ENCODE results near the gene OTX1. TPM values are rescaled to one million over a fixed set of nuclear protein-coding genes. Genes with fewer than 3 reads are reported as not detected.

OTX1 gene
- not detected in 2 replicates for total RNA-seq (2012; rRNA removed)
- polyA plus RNA-seq (2012; rRNA removed) = 0.03 TPM in 1 of 2 replicates, not detected in the other
- 0.02 TPM in 1 of 2 replicates, not detected in the other for polyA plus RNA-seq (2012; cell fraction: cytosol; rRNA removed)
- 0.18 and 0.48 TPM in 2 replicates for polyA plus RNA-seq (2012; cell fraction: nucleus; rRNA removed; ENCODE audit: low replicate concordance)
- Bru-seq, nascent RNA = percentile 30 among the genes with signal in this experiment
- percentile 3 among the genes with signal in this experiment for BruChase-seq, experiment 1, labeled RNA remaining after a 6-hour chase
- percentile 13 among the genes with signal in this experiment for BruChase-seq, experiment 2, labeled RNA remaining after a 2-hour chase
- long read RNA-seq = 0 reads

DNA sequence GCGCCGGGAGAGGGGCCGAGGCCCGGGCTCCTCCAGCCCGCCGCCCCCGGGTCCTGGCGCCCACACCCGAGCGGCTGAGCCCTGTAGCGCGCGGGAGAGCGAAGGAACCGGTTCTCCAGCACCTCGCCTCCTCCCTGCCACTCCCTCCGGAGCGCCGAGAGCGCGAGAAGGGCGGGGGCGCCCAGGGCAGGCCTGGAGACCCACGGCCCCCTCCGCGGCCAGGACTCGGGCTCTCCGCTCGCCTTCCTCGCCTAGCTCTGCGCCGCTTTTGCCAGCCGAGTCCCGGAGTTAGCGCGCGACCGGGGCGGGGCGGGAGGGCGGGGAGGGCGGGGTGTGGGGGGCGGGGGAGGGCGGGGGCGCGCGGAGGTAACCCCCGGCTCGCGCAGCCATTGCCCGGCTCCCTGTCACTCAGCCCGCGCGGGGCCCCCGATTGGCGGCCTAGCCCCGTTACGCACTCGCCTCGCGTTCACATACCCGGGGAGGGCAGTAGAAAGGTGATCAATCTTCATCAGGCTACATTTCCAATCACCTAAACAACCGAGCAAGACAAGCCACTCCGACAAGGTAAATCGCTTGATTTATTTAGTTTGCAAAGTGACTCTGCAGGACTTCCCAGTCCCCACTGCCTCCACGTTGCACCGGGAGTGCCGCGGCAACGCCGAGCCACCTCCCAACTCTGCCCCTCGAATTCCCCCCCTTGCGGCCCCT is at the start of gene OTX1:
Gene OTX1 (plus strand): TSS at position 497 of the 708 bp plus-strand sequence. CDS start 2,161 bp downstream, outside the sequence.
- peak within 1 kb of the TSS; percentile 61 for H3K4me3 ChIP-seq (ENCODE audit: insufficient read depth, low read depth, low read length)
- no peak within 1 kb of the TSS for H3K18ac ChIP-seq (ENCODE audit: low read depth, low read length)
- WGBS, 2 experiments (ENCODE audit: extremely low coverage in 2 of 2, insufficient read length in 1 of 2) = no CpG with 5 or more reads among the region's 73 CpGs
- CTCF ChIA-PET = no interaction called here
- peaks cover 37% of the 10 kb centered on the region for H3K9me3 ChIP-seq (ENCODE audit: control insufficient read depth, insufficient read depth, low read length)
- H4K91ac ChIP-seq (ENCODE audit: insufficient read depth, low read depth, low read length) = no peak within 1 kb of the TSS
- H2AFZ ChIP-seq (replicated peaks; ENCODE audit: low read length, poor library complexity) = peak within 1 kb of the TSS; percentile 91
- intact Hi-C loops (cut with micrococcal nuclease) = no loop called here
- peak; percentile 74 for ATAC-seq (ENCODE audit: low read depth)
- H2BK5ac ChIP-seq (ENCODE audit: low read depth, low read length, poor library complexity, severe bottlenecking) = no peak within 1 kb of the TSS
- H3K27ac ChIP-seq (ENCODE audit: insufficient read depth, low read length) = no peak within 1 kb of the TSS
- no peaks in the 10 kb centered on the region for H3K79me1 ChIP-seq (ENCODE audit: low read depth in 1 of 2, low read length in 2 of 2)
- no peak within 1 kb of the TSS for H3K14ac ChIP-seq (replicated peaks; ENCODE audit: low read depth, low read length)
- TF ChIP-seq POLR2A (IDR thresholded peaks at IDR 0.05; ENCODE audit: low read depth, low read length) = no peak
- TF ChIP-seq CHD1 (IDR thresholded peaks at IDR 0.05; ENCODE audit: low read depth, low read length) = no peak
- TF ChIP-seq, protein P1, sequence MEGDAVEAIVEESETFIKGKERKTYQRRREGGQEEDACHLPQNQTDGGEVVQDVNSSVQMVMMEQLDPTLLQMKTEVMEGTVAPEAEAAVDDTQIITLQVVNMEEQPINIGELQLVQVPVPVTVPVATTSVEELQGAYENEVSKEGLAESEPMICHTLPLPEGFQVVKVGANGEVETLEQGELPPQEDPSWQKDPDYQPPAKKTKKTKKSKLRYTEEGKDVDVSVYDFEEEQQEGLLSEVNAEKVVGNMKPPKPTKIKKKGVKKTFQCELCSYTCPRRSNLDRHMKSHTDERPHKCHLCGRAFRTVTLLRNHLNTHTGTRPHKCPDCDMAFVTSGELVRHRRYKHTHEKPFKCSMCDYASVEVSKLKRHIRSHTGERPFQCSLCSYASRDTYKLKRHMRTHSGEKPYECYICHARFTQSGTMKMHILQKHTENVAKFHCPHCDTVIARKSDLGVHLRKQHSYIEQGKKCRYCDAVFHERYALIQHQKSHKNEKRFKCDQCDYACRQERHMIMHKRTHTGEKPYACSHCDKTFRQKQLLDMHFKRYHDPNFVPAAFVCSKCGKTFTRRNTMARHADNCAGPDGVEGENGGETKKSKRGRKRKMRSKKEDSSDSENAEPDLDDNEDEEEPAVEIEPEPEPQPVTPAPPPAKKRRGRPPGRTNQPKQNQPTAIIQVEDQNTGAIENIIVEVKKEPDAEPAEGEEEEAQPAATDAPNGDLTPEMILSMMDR (conservative IDR thresholded peaks at IDR 0.05; ENCODE audit: low read depth, low read length) = no peak
- no peak for TF ChIP-seq RFX5 (IDR thresholded peaks at IDR 0.05; ENCODE audit: low read depth, low read length)
- TF ChIP-seq, protein P2, sequence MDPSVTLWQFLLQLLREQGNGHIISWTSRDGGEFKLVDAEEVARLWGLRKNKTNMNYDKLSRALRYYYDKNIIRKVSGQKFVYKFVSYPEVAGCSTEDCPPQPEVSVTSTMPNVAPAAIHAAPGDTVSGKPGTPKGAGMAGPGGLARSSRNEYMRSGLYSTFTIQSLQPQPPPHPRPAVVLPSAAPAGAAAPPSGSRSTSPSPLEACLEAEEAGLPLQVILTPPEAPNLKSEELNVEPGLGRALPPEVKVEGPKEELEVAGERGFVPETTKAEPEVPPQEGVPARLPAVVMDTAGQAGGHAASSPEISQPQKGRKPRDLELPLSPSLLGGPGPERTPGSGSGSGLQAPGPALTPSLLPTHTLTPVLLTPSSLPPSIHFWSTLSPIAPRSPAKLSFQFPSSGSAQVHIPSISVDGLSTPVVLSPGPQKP (IDR thresholded peaks at IDR 0.05; ENCODE audit: borderline replicate concordance, low read depth, low read length) = no peak
- no peak for TF ChIP-seq FOS (IDR thresholded peaks at IDR 0.05; ENCODE audit: low read depth, low read length)
- H3K4me2 ChIP-seq (ENCODE audit: low read depth, low read length) = peak within 1 kb of the TSS; percentile 100
- dilution Hi-C loops (cut with HindIII; ENCODE audit: low sequenced_read_pairs, unreplicated experiment) = no loop called here
- no peak within 1 kb of the TSS for H2BK15ac ChIP-seq (ENCODE audit: low read depth, low read length)
- H3K9ac ChIP-seq (ENCODE audit: low read depth, low read length) = no peak within 1 kb of the TSS
- H3K36me3 ChIP-seq (ENCODE audit: control insufficient read depth, insufficient read depth, low read length) = peaks cover 4% of the 10 kb centered on the region; the same call in 1 of the 2 replicates
- no peak within 1 kb of the TSS for H2AK5ac ChIP-seq (ENCODE audit: low read depth, low read length)
- DNase-seq = peak; percentile 21
- H3K4me1 ChIP-seq (ENCODE audit: control insufficient read depth, insufficient read depth, low read length) = peaks cover 6% of the 10 kb centered on the region
- BruUV-seq (replicated peaks) = no TSS peak
- no peaks in the 10 kb centered on the region for H3K9me1 ChIP-seq (ENCODE audit: insufficient read depth, low read length)
- H4K5ac ChIP-seq (ENCODE audit: low read depth, low read length) = no peak within 1 kb of the TSS
- no peak within 1 kb of the TSS for H4K8ac ChIP-seq (ENCODE audit: low read depth in 2 of 2, low read length in 2 of 2)
- no peak within 1 kb of the TSS for H2BK120ac ChIP-seq (ENCODE audit: low read depth, low read length)
- no peak within 1 kb of the TSS for H3K4ac ChIP-seq (ENCODE audit: low read depth, low read length)
- H2AK9ac ChIP-seq (replicated peaks; ENCODE audit: low read depth, low read length, poor library complexity) = peak within 1 kb of the TSS; percentile 34
- no peak within 1 kb of the TSS; the same call in 1 of the 2 replicates for H3K23ac ChIP-seq (ENCODE audit: low read depth, low read length)
- peaks cover 77% of the 10 kb centered on the region for H3K27me3 ChIP-seq (ENCODE audit: control insufficient read depth, insufficient read depth, low read length)
- POLR2A ChIA-PET (ENCODE audit: unreplicated experiment) = no interaction called here
- no peak within 1 kb of the TSS for H3K56ac ChIP-seq (ENCODE audit: extremely low read depth, insufficient read depth, low read length)
- in situ Hi-C loops (cut with MboI; ENCODE audit: low sequenced_read_pairs) = no loop called here
- no peak within 1 kb of the TSS for H2BK20ac ChIP-seq (ENCODE audit: low read depth, low read length)
- peaks cover 9% of the 10 kb centered on the region; the same call in 1 of the 2 replicates for H4K20me1 ChIP-seq (ENCODE audit: insufficient read depth, low read length)

Measured in IMR-90 (cell line).